Mesenchymal stem cell (in vitro differentiated cells and primary cell): ENCODE measurements around the gene SERPINE2.

Experiments
- DNase-seq: peaks from one replicate; pipeline ENCODE4 v3.0.0-alpha.2; 2013
- H2AFZ ChIP-seq: one replicate; pipeline ENCODE4 v1.6.1; 2013; ENCODE audit warnings: low read depth, mild to moderate bottlenecking, control low read depth, inconsistent platforms, low read length, moderate library complexity
- H2AK5ac ChIP-seq: 2 replicates; pipeline ENCODE4 v1.6.1; 2013; ENCODE audit warnings: low read length, moderate library complexity, mild to moderate bottlenecking, inconsistent platforms; ENCODE audit not compliant: severe bottlenecking
- H2BK120ac ChIP-seq: one replicate; pipeline ENCODE4 v1.6.1; 2013; ENCODE audit warnings: low read depth, mild to moderate bottlenecking, inconsistent platforms, low read length, moderate library complexity
- H2BK12ac ChIP-seq, 2 experiments: one replicate each; pipeline ENCODE4 v1.6.1; 2013; ENCODE audit warnings: inconsistent platforms in 2 of 2, low read length in 2 of 2, mild to moderate bottlenecking in 2 of 2, moderate library complexity in 2 of 2, control low read depth in 1 of 2
- H2BK15ac ChIP-seq: one replicate; pipeline ENCODE4 v1.6.1; 2013; ENCODE audit warnings: mild to moderate bottlenecking, low read depth, inconsistent platforms; ENCODE audit not compliant: poor library complexity, severe bottlenecking
- H2BK5ac ChIP-seq: 2 replicates; pipeline ENCODE4 v1.6.1; 2013; ENCODE audit warnings: low read depth, mild to moderate bottlenecking, low read length, control low read depth, inconsistent platforms; ENCODE audit not compliant: poor library complexity, severe bottlenecking
- H3K14ac ChIP-seq, 2 experiments: one replicate each; pipeline ENCODE4 v1.6.1; 2013; ENCODE audit warnings: inconsistent platforms in 2 of 2, low read length in 2 of 2, control low read depth in 1 of 2, mild to moderate bottlenecking in 1 of 2, moderate library complexity in 1 of 2
- H3K18ac ChIP-seq, 2 experiments: one replicate each; pipeline ENCODE4 v1.6.1; 2013; ENCODE audit warnings: inconsistent platforms in 2 of 2, low read length in 2 of 2, control low read depth in 1 of 2, low read depth in 1 of 2, mild to moderate bottlenecking in 1 of 2
- H3K23ac ChIP-seq, 2 experiments: one replicate each; pipeline ENCODE4 v1.6.1; 2013; ENCODE audit warnings: inconsistent platforms in 2 of 2, low read length in 2 of 2, mild to moderate bottlenecking in 2 of 2, moderate library complexity in 2 of 2, control low read depth in 1 of 2
- H3K27ac ChIP-seq: 2 replicates; pipeline ENCODE4 v1.5.1; 2013; ENCODE audit warnings: mild to moderate bottlenecking, moderate library complexity, low read length, control low read depth, inconsistent platforms; ENCODE audit not compliant: poor library complexity, severe bottlenecking
- H3K27me3 ChIP-seq, 2 experiments: 2 replicates each; pipeline versions ENCODE4 v1.6.1 to v1.7.0; 2013; ENCODE audit warnings: low read length in 2 of 2, mild to moderate bottlenecking in 2 of 2, moderate library complexity in 2 of 2, control low read depth in 1 of 2, inconsistent platforms in 1 of 2; ENCODE audit not compliant: control insufficient read depth in 1 of 2, insufficient read depth in 1 of 2
- H3K36me3 ChIP-seq, 2 experiments: 2 replicates each; pipeline versions ENCODE4 v1.6.1 to v1.7.0; 2013; ENCODE audit warnings: low read length in 2 of 2, control low read depth in 1 of 2, inconsistent platforms in 1 of 2, low read depth in 1 of 2, mild to moderate bottlenecking in 1 of 2; ENCODE audit not compliant: insufficient read depth in 2 of 2, control insufficient read depth in 1 of 2
- H3K4ac ChIP-seq, 2 experiments: one replicate each; pipeline ENCODE4 v1.6.1; 2013; ENCODE audit warnings: inconsistent platforms in 2 of 2, low read length in 2 of 2, mild to moderate bottlenecking in 2 of 2, moderate library complexity in 2 of 2, control low read depth in 1 of 2, low read depth in 1 of 2
- H3K4me1 ChIP-seq: 2 replicates; pipeline ENCODE4 v1.6.1; 2013; ENCODE audit warnings: low read depth, low read length, control low read depth; ENCODE audit not compliant: control insufficient read depth, insufficient read depth
- H3K4me2 ChIP-seq: 2 replicates; pipeline ENCODE4 v1.6.1; 2013; ENCODE audit warnings: low read length, mild to moderate bottlenecking, inconsistent platforms; ENCODE audit not compliant: poor library complexity, severe bottlenecking
- H3K4me3 ChIP-seq, 2 experiments: 2 replicates each; pipeline versions ENCODE4 v1.5.1 to v1.7.0; 2013; ENCODE audit warnings: low read length in 2 of 2, mild to moderate bottlenecking in 2 of 2, control low read depth in 1 of 2, low read depth in 1 of 2; ENCODE audit not compliant: insufficient read depth in 1 of 2
- H3K79me1 ChIP-seq: replicated peaks from 2 replicates; pipeline ENCODE4 v1.6.1; 2013; ENCODE audit warnings: mild to moderate bottlenecking, control low read depth, low read length, inconsistent platforms; ENCODE audit not compliant: poor library complexity, severe bottlenecking
- H3K9ac ChIP-seq: 2 replicates; pipeline ENCODE4 v1.7.0; 2013; ENCODE audit warnings: mild to moderate bottlenecking, low read length, moderate library complexity
- H3K9me3 ChIP-seq: 2 replicates; pipeline ENCODE4 v1.7.0; 2013; ENCODE audit warnings: mild to moderate bottlenecking, low read length; ENCODE audit not compliant: control insufficient read depth
- H4K8ac ChIP-seq: one replicate; pipeline ENCODE4 v1.6.1; 2013; ENCODE audit warnings: inconsistent platforms, mild to moderate bottlenecking, low read length, moderate library complexity
- H4K91ac ChIP-seq: one replicate; pipeline ENCODE4 v1.6.1; 2013; ENCODE audit warnings: mild to moderate bottlenecking, low read length, inconsistent platforms
- WGBS: methylation state at CpG from one replicate; pipeline ENCODE4 v1.1.7; 2013; ENCODE audit warnings: mixed read lengths; 5-methylcytosine and 5-hydroxymethylcytosine counted together

The SERPINE2 gene

GRCh38 chr2:224029876-224030275 lies 9.2 kb downstream of the SERPINE2 start:
- no peak overlapping the region for H2AK5ac ChIP-seq
- H4K8ac ChIP-seq = no peak overlapping the region
- H3K18ac ChIP-seq = no peak overlapping the region
- H2AFZ ChIP-seq = no peak overlapping the region
- 93% methylated on average over 6 of the region's 6 CpGs for WGBS
- no peak overlapping the region for H3K4me2 ChIP-seq
- no peak overlapping the region for H3K4me3 ChIP-seq
- peaks cover 9% of the 10 kb centered on the region for H3K4me1 ChIP-seq
- H3K4ac ChIP-seq = no peak overlapping the region
- no peak for DNase-seq
- H3K9ac ChIP-seq = no peak overlapping the region
- H3K9me3 ChIP-seq = no peaks in the 10 kb centered on the region
- no peak overlapping the region for H2BK120ac ChIP-seq
- no peak overlapping the region for H2BK12ac ChIP-seq
- H2BK5ac ChIP-seq = no peak overlapping the region
- H2BK15ac ChIP-seq = no peak overlapping the region
- peaks cover 55% of the 10 kb centered on the region for H3K79me1 ChIP-seq
- H3K36me3 ChIP-seq = peaks cover 10 to 26% of the 10 kb centered on the region in 2 experiments
- H4K91ac ChIP-seq = no peak overlapping the region
- no peak overlapping the region for H3K23ac ChIP-seq
- no peak overlapping the region for H3K27ac ChIP-seq
- H3K27me3 ChIP-seq = no peaks in the 10 kb centered on the region
- H3K14ac ChIP-seq = no peak overlapping the region

- H3K79me1 ChIP-seq = peaks cover 50% of the 10 kb centered on the region
- no peak overlapping the region for H3K14ac ChIP-seq
- 87% methylated on average over 5 of the region's 5 CpGs for WGBS
- no peak overlapping the region for H2BK120ac ChIP-seq
- H4K91ac ChIP-seq = no peak overlapping the region
- no peak overlapping the region for H2AK5ac ChIP-seq
- H4K8ac ChIP-seq = no peak overlapping the region
- peaks cover 3% of the 10 kb centered on the region for H3K4me1 ChIP-seq
- H3K27me3 ChIP-seq = no peaks in the 10 kb centered on the region
- no peak overlapping the region for H3K4me3 ChIP-seq
- no peak overlapping the region for H2BK5ac ChIP-seq
- no peak overlapping the region for H2BK12ac ChIP-seq
- H2BK15ac ChIP-seq = no peak overlapping the region
- no peak overlapping the region for H2AFZ ChIP-seq
- no peak for DNase-seq
- H3K4me2 ChIP-seq = no peak overlapping the region
- peaks cover 10 to 23% of the 10 kb centered on the region in 2 experiments for H3K36me3 ChIP-seq
- H3K9ac ChIP-seq = no peak overlapping the region
- peak overlapping the region in 1 of 2 experiments; percentile 48 for H3K23ac ChIP-seq
- no peak overlapping the region for H3K18ac ChIP-seq
- peak overlapping the region in 1 of 2 experiments; percentile 37 for H3K4ac ChIP-seq
- no peak overlapping the region for H3K27ac ChIP-seq
- no peaks in the 10 kb centered on the region for H3K9me3 ChIP-seq
Measured at GRCh38 chr2:224027931-224028330, 11.2 kb downstream of the SERPINE2 start.

DNA sequence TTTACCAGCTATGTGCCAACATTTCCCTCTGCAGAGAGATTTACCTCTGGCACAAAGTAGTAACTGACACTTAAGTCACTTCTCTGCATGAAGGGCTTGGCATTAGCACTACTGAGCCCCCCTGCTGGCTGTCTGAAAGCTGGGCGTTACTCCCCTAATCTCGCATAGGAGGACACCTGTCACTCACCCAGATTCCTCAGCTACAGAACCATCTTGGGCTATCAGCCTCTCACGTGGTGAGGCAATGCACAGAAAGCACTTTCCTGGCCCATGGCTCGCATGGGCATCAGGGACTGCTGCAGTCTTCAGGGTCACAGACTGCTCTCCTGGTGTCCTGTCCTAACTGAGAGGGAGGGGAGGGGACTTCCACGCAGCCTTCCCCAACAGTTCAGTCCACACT lies 12.0 kb downstream of the SERPINE2 start:
- Histone ChIP-seq H3K9me3 (no peaks in the 10 kb centered on the region), H2BK120ac (no peak overlapping the region), H3K9ac (no peak overlapping the region), H2BK5ac (no peak overlapping the region), H2AFZ (no peak overlapping the region), H3K27me3 (no peaks in the 10 kb centered on the region), H2BK12ac (peak overlapping the region in 1 of 2 experiments; percentile 39), H3K36me3 (peaks cover 10 to 23% of the 10 kb centered on the region in 2 experiments), H2BK15ac (no peak overlapping the region), H3K18ac (peak overlapping the region in 1 of 2 experiments; percentile 70), H3K23ac (no peak overlapping the region), H2AK5ac (no peak overlapping the region), H3K14ac (no peak overlapping the region), H3K4ac (no peak overlapping the region), H4K91ac (no peak overlapping the region), H3K4me1 (peaks cover 3% of the 10 kb centered on the region), H3K27ac (no peak overlapping the region), H3K4me3 (no peak overlapping the region), H3K4me2 (no peak overlapping the region), H4K8ac (no peak overlapping the region), H3K79me1 (peaks cover 46% of the 10 kb centered on the region)
- no peak for DNase-seq
- WGBS = 49% methylated on average over 4 of the region's 5 CpGs

DNA sequence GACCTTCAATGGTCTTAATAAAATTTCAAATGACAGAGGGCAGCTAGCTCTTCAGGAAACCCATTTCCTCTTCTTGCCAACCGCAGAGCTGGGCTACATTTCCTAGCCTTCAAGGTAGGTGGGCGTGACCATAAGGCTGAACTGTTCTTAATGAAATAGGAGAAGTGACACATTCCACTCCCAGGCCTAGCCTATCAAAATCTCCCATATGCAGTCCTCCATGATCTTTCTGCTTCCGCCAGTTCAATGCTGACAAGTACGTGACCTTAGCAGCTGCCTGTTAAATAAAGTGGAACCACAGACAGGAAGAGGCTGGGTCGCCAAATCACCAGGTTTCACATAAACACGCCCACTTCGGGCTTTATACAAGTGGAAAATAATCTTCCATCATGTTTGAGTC lies 13.2 kb downstream of the SERPINE2 start:
- DNase-seq = no peak
- H2AK5ac ChIP-seq = no peak overlapping the region

More for the DNA sequence above, 13.2 kb downstream of the SERPINE2 start:
- H3K9ac ChIP-seq = no peak overlapping the region
- no peak overlapping the region for H2BK5ac ChIP-seq
- H3K27ac ChIP-seq = no peak overlapping the region
- H2BK12ac ChIP-seq = no peak overlapping the region
- peaks cover 3% of the 10 kb centered on the region for H3K4me1 ChIP-seq
- peaks cover 37% of the 10 kb centered on the region for H3K79me1 ChIP-seq
- no peak overlapping the region for H4K91ac ChIP-seq
- H3K18ac ChIP-seq = no peak overlapping the region
- H3K4me2 ChIP-seq = no peak overlapping the region
- 80% methylated on average over 7 of the region's 7 CpGs for whole genome bisulfite sequencing
- no peak overlapping the region for H2BK15ac ChIP-seq
- H3K9me3 ChIP-seq = no peaks in the 10 kb centered on the region
- H3K23ac ChIP-seq = no peak overlapping the region
- H4K8ac ChIP-seq = no peak overlapping the region
- no peak overlapping the region for H3K14ac ChIP-seq
- no peaks in the 10 kb centered on the region for H3K27me3 ChIP-seq
- no peak overlapping the region for H3K4ac ChIP-seq
- H3K36me3 ChIP-seq = peaks cover 2 to 13% of the 10 kb centered on the region in 2 experiments
- no peak overlapping the region for H3K4me3 ChIP-seq
- no peak overlapping the region for H2BK120ac ChIP-seq
- H2AFZ ChIP-seq = no peak overlapping the region
